ENCODE results near the gene MYL11.

GRCh38 chr16:30354423-30355143 is 20.0 kb upstream of the MYL11 start:
- TF ChIP-seq CTCF (IDR thresholded peaks at IDR 0.05; ENCODE audit: insufficient read depth, low read length): no peak
- no peak for TF ChIP-seq POLR2AphosphoS5 (IDR thresholded peaks at IDR 0.05; ENCODE audit: low read depth)
- TF ChIP-seq GABPA (IDR thresholded peaks at IDR 0.05; ENCODE audit: low read depth): no peak
